Measurements from ENCODE around the gene TIRAP. TPM values are rescaled to one million over a fixed set of nuclear protein-coding genes. Genes with fewer than 3 reads are reported as not detected.

TIRAP gene
- total and polyA plus RNA-seq, 9 of the 15 experiments (the other 6 are each of a cell fraction or from before 2014, with no cell fraction given): 0.60 to 8.7 (median 3.7) TPM

DNA sequence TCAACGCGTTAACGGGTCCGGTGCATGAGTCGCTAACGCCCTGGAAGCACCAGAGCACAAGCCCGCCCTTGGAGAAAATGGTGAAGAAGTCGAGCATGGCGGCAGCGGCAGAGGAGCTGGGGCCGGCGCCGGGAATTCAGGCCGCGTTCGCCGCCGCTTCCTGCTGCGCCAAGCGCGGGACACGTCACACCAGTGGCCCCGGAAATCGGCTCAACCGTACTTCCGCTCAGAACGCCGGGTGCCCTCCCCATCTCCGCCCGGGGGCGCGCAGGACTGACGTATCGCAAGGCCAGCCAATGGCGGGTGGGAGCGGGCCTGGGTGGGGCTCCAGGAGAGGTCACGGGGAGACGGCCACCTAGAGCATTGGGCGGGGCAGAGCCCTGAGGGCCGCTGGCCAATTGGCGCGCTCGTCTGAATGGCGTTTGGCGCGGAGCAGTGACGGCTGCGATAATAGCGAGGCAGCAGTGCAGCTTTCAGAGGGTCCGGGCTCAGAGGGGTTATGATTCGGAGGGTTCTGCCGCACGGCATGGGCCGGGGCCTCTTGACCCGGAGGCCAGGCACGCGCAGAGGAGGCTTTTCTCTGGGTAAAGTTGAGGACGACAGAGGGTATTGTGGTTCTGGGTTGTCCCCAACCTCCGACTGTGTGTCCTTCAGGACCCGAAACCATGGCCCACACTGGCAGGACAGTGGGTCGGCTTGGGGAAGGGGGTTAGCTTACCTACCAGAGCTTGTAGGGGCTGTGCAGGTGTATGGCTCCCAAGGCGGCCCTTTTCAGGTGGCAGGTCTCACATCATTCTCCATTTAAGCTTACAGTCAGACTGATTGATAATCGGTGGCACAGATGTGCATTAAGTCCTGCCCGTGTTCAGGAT, 13.9 kb upstream of the TIRAP start, which contains the start of the genes FOXRED1 and SRPRA (continued):
- no peak for TF ChIP-seq CTCFL (IDR thresholded peaks at IDR 0.05; ENCODE audit: borderline replicate concordance, insufficient read depth, low read depth, low read length, poor library complexity, severe bottlenecking)
- TF ChIP-seq ATF6 (CRISPR knock-in tag; IDR thresholded peaks at IDR 0.05): no peak; the same call in 1 of the 2 replicates
- no peak for TF ChIP-seq DDX20 (tag; IDR thresholded peaks at IDR 0.05; ENCODE audit: low read depth)
- TF ChIP-seq CHD4 (IDR thresholded peaks at IDR 0.05; ENCODE audit: insufficient read depth, insufficient replicate concordance, low read depth, low read length, poor library complexity, severe bottlenecking): no peak
- TF ChIP-seq FOS (IDR thresholded peaks at IDR 0.05; ENCODE audit: extremely low read depth, insufficient read length): peak; percentile 76
- no peak for TF ChIP-seq ZNF197 (CRISPR knock-in tag; IDR thresholded peaks at IDR 0.05; ENCODE audit: low read depth)
- peak; percentile 77 for TF ChIP-seq HMGN3 (IDR thresholded peaks at IDR 0.05; ENCODE audit: borderline replicate concordance, extremely low read depth, insufficient read length, low read depth, low read length)
- no peak for TF ChIP-seq MYBL2 (IDR thresholded peaks at IDR 0.05; ENCODE audit: low read depth)
- no peak for TF ChIP-seq MYBL2 (CRISPR knock-in tag; IDR thresholded peaks at IDR 0.05; ENCODE audit: borderline replicate concordance)
- peak; percentile 68 for TF ChIP-seq TAF7 (tag; IDR thresholded peaks at IDR 0.05)
- TF ChIP-seq, protein P1, sequence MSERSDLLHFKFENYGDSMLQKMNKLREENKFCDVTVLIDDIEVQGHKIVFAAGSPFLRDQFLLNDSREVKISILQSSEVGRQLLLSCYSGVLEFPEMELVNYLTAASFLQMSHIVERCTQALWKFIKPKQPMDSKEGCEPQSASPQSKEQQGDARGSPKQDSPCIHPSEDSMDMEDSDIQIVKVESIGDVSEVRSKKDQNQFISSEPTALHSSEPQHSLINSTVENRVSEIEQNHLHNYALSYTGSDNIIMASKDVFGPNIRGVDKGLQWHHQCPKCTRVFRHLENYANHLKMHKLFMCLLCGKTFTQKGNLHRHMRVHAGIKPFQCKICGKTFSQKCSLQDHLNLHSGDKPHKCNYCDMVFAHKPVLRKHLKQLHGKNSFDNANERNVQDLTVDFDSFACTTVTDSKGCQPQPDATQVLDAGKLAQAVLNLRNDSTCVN (CRISPR knock-in tag; IDR thresholded peaks at IDR 0.05): no peak
- no peak for TF ChIP-seq ZNF699 (CRISPR knock-in tag; IDR thresholded peaks at IDR 0.05; ENCODE audit: insufficient replicate concordance)
- TF ChIP-seq ZBTB2 (IDR thresholded peaks at IDR 0.05): no peak
- TF ChIP-seq E2F4 (CRISPR knock-in tag; IDR thresholded peaks at IDR 0.05; ENCODE audit: low read depth): no peak
- no peak for TF ChIP-seq PTRF (tag; IDR thresholded peaks at IDR 0.05)
- TF ChIP-seq ZNF324 (CRISPR knock-in tag; IDR thresholded peaks at IDR 0.05): no peak

Data from K562 (cell line).